GM12864 (cell line): ENCODE results near the gene RAB11B.
A peak's percentile ranks its signal among the peaks of the same experiment; 100 is the strongest.
"Not testable (repeated sequence)": the region's sequence is repeated elsewhere in the genome, so short reads cannot be mapped to it uniquely, and the experiment has no call there.

ENCODE experiments used
- DNase-seq: peaks from one replicate; pipeline ENCODE4 v3.0.0-alpha.2; 2011; ENCODE audit warnings: low read depth
- H3K4me3 ChIP-seq: 2 replicates; pipeline ENCODE4 v1.5.1; 2011; ENCODE audit warnings: mild to moderate bottlenecking, low read depth, low read length, control low read depth
- CTCF ChIP-seq: IDR thresholded peaks from 2 replicates; pipeline ENCODE4 v1.5.1; 2011; ENCODE audit warnings: low read depth, mild to moderate bottlenecking, moderate library complexity, low read length, control low read depth, inconsistent platforms; ENCODE audit errors: missing control alignments

Gene RAB11B

GRCh38 chr19:8377598-8377997, 12.6 kb upstream of the RAB11B start:
- TF ChIP-seq CTCF: no peak
- H3K4me3 ChIP-seq: no peak overlapping the region
- no peak for DNase-seq

- DNase-seq, H3K4me3 ChIP-seq: not testable (repeated sequence)
These were observed 10.8 kb upstream of the RAB11B start for GRCh38 chr19:8379156-8379891.

GRCh38 chr19:8384569-8384968, 5.6 kb upstream of the RAB11B start:
- not testable (repeated sequence) for H3K4me3 ChIP-seq, DNase-seq

DNA sequence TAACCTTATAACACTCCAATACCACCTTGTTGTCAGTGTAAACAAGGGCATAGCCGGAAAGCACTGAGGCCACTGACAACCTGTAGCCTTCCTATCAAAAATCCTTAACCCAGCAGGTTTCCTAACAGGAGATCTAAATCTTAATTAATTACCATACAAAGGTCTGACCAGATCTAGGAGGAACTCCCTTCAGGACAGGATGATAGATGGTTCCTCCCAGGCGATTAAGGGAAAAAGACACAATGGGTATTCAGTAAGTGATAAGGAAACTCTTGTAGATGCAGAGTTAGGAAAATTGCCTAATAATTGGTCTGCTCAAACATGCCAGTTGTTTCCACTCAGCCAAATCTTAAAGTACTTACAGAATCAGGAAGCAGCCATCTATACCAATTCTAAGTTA, 5.1 kb upstream of the RAB11B start:
- H3K4me3 ChIP-seq, DNase-seq: not testable (repeated sequence)

DNA sequence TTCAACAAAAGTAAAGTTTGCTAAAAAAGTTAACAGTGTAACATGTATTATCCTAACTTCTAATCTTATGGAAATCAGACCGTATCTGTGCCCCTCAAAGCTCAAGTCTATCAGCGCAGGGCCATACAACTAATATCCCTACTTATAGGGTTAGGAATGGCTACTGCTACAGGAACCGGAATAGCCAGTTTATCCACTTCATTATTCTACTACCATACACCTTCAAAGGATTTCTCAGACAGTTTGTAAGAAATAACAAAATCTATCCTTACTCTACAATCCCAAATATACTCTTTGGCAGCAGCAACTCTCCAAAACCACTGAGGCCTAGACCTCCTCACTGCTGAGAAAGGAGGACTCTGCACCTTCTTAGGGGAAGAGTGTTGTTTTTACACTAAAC, 4.6 kb upstream of the RAB11B start:
- DNase-seq: not testable (repeated sequence)

GRCh38 chr19:8386419-8386818, 3.7 kb upstream of the RAB11B start:
- not testable (repeated sequence) for DNase-seq, H3K4me3 ChIP-seq

More for the DNA sequence above, 4.6 kb upstream of the RAB11B start:
- not testable (repeated sequence) for H3K4me3 ChIP-seq

- TF ChIP-seq CTCF: no peak
- no peak for DNase-seq
- no peak overlapping the region for H3K4me3 ChIP-seq
These were observed 3.2 kb upstream of the RAB11B start for GRCh38 chr19:8386990-8387389.

DNA sequence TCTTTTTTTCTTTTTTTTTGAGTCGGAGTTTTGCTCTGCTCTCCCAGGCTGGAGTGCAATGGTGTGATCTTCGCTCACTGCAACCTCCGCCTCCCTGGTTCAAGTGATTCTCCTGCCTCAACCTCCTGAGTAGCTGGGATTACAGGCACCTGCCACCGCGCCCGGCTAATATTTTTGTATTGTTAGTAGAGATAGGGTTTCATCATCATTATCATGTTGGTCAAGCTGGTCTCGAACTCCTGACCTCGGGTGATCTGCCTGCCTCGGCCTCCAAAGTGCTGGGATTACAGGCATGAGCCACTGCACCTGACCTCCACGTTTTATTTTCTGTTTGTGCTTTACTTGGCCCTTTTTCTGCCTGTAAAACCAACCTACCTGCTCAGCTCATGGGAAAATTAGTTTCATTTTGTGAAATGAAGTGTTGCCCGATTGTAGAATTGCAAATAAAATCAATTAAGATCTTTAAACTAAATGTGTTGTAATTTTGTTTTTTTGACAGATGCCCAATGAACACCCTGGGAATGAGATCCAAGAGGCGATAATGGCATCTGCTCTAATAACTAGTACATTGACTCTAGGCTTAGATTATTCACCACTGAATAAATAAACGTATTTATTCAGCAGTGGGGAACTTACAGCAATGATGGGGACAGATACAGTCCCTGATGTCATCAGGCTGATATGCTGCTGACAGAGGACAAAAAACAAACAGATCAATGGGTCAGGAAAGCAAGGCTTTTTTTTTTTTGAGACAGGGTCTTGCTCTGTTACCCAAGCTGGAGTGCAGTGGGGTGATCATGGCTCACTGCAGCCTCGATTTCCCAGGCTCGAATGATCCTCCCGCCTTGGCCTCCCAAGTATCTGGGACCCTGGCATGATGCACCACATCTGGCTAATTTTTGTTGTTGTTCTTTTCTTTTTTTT, 2.2 kb upstream of the RAB11B start:
- no peak for TF ChIP-seq CTCF
- no peak for DNase-seq
- no peak overlapping the region for H3K4me3 ChIP-seq

- TF ChIP-seq CTCF: no peak
- H3K4me3 ChIP-seq: no peak overlapping the region
- no peak for DNase-seq
These were observed 1.6 kb upstream of the RAB11B start for GRCh38 chr19:8388612-8388958.

DNA sequence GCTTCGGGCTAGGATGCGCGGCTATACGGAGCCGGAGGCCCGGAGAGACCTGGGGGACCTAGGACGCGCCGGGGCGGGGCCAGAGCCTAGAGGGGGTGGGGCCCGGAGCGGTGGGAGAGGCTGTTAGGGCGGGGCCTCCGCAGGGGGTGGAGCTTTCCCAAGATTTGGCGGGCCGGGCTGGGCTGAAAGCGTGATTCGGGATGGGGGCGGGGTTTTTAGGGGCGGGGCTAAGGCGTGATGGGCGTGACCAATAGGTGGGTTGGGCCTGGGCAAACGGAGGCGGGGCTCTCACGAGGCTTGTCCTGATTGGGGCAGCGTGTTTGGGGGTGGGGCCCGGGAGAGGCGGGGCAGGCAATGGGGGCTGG, 439 bp downstream of the RAB11B start:
- DNase-seq: peak; percentile 53
- TF ChIP-seq CTCF: no peak
- H3K4me3 ChIP-seq: peak overlapping the region; percentile 90
